22Rv1 (cell line): ENCODE results near the gene UBE2F.

Experiments
- ZFX ChIP-seq: fragments of 450-650 bp; IDR thresholded peaks from 2 replicates; pipeline ENCODE4 v1.6.1; 2017; ENCODE audit warnings: antibody characterized with exemption, borderline replicate concordance
- TF ChIP-seq, protein P1 (sequence below): fragments of 450-650 bp; IDR thresholded peaks from 2 replicates; pipeline ENCODE4 v1.5.1; 2017; ENCODE audit warnings: mild to moderate bottlenecking

DNA sequence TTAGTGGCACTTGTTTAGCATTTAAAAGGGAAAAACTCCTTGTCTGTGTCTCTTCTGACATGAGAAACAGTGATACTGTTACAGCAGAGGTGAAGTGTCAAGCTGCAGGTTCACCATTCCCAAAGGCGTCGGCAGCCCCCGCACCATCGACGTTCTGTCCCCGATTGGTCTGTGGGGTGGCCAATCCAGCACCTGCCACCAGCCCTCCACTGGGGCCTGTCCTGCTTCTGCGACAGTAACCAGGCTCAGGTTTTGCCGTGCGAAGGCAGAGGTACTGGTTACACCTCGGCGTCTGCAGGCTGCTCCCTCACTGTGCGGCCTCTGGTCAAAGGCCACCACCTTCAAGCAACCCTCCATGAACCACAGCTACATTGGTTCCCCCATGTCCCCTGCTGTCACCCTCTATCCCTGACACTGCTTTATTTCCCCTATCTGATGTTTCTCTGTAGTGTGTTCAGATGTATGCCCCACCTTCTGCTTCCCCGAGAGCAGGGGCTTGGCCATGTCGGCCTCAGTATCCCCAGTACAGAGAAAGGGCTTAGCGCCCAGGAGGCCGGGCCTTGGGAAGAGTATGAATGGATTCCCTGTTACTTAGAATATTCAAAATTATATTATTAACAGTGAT lies 124.7 kb downstream of the UBE2F start:
- TF ChIP-seq, protein P1, sequence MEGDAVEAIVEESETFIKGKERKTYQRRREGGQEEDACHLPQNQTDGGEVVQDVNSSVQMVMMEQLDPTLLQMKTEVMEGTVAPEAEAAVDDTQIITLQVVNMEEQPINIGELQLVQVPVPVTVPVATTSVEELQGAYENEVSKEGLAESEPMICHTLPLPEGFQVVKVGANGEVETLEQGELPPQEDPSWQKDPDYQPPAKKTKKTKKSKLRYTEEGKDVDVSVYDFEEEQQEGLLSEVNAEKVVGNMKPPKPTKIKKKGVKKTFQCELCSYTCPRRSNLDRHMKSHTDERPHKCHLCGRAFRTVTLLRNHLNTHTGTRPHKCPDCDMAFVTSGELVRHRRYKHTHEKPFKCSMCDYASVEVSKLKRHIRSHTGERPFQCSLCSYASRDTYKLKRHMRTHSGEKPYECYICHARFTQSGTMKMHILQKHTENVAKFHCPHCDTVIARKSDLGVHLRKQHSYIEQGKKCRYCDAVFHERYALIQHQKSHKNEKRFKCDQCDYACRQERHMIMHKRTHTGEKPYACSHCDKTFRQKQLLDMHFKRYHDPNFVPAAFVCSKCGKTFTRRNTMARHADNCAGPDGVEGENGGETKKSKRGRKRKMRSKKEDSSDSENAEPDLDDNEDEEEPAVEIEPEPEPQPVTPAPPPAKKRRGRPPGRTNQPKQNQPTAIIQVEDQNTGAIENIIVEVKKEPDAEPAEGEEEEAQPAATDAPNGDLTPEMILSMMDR, result no peak
- no peak for TF ChIP-seq ZFX
